HCT116 (cell line): ENCODE results near the gene NFS1.

Experiments used
- CEBPB ChIP-seq: IDR thresholded peaks from 2 replicates; pipeline ENCODE4 v1.6.1; 2012; ENCODE audit warnings: low read depth
- EGR1 ChIP-seq: IDR thresholded peaks from 2 replicates; pipeline ENCODE4 v1.6.1; 2012; ENCODE audit warnings: low read depth
- EZH2 ChIP-seq: fragments of 200-600 bp; sonication (generic); IDR thresholded peaks from 2 replicates; pipeline ENCODE4 v1.6.1; 2017; ENCODE audit warnings: antibody characterized with exemption, mixed run types
- EZH2phosphoT487 ChIP-seq: fragments of 200-600 bp; IDR thresholded peaks from 2 replicates; pipeline ENCODE4 v1.6.1; 2018; ENCODE audit warnings: antibody characterized with exemption, borderline replicate concordance
- FOSL1 ChIP-seq: IDR thresholded peaks from 2 replicates; pipeline ENCODE4 v1.6.1; 2012; ENCODE audit warnings: low read depth
- MAX ChIP-seq: IDR thresholded peaks from 2 replicates; pipeline ENCODE4 v1.6.1; 2012
- POLR2AphosphoS5 ChIP-seq: IDR thresholded peaks from 2 replicates; pipeline ENCODE4 v1.6.1; 2011; ENCODE audit warnings: mild to moderate bottlenecking, low read depth, low read length, moderate library complexity
- TCF7L2 ChIP-seq: IDR thresholded peaks from 2 replicates; pipeline ENCODE4 v1.7.0; 2011; ENCODE audit warnings: borderline replicate concordance, inconsistent platforms; ENCODE audit not compliant: insufficient read depth, insufficient read length; ENCODE audit errors: extremely low read depth
- ZFX ChIP-seq: fragments of 450-650 bp; IDR thresholded peaks from 2 replicates; pipeline ENCODE4 v1.6.1; 2017
- TF ChIP-seq, protein P1 (sequence below), 3 experiments: fragments of 200-600 bp in 1 of 3; sonication (generic) in 1 of 3; IDR thresholded peaks in 2 of 3; conservative IDR thresholded peaks in 1 of 3; 2 replicates each; pipeline ENCODE4 v1.5.1; 2012 to 2017; ENCODE audit warnings: low read depth in 2 of 3, low read length in 2 of 3, antibody characterized with exemption in 1 of 3, borderline replicate concordance in 1 of 3, control low read depth in 1 of 3, mild to moderate bottlenecking in 1 of 3, mixed read lengths in 1 of 3, mixed run types in 1 of 3, moderate library complexity in 1 of 3; ENCODE audit not compliant: insufficient read depth in 1 of 3
- TF ChIP-seq, protein P2 (sequence below): IDR thresholded peaks from 2 replicates; pipeline ENCODE4 v1.6.1; 2012; ENCODE audit warnings: low read depth

GRCh38 chr20:35640724-35641123 lies 58.4 kb downstream of the NFS1 start:
- TF ChIP-seq, protein P1, sequence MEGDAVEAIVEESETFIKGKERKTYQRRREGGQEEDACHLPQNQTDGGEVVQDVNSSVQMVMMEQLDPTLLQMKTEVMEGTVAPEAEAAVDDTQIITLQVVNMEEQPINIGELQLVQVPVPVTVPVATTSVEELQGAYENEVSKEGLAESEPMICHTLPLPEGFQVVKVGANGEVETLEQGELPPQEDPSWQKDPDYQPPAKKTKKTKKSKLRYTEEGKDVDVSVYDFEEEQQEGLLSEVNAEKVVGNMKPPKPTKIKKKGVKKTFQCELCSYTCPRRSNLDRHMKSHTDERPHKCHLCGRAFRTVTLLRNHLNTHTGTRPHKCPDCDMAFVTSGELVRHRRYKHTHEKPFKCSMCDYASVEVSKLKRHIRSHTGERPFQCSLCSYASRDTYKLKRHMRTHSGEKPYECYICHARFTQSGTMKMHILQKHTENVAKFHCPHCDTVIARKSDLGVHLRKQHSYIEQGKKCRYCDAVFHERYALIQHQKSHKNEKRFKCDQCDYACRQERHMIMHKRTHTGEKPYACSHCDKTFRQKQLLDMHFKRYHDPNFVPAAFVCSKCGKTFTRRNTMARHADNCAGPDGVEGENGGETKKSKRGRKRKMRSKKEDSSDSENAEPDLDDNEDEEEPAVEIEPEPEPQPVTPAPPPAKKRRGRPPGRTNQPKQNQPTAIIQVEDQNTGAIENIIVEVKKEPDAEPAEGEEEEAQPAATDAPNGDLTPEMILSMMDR (IDR thresholded peaks at IDR 0.05 in 2 of 3, conservative IDR thresholded peaks at IDR 0.05 in 1 of 3; ENCODE audit: borderline replicate concordance in 1 of 3, insufficient read depth in 1 of 3, low read depth in 2 of 3, low read length in 2 of 3) = no peak
- no peak for TF ChIP-seq POLR2AphosphoS5
- TF ChIP-seq EGR1 = no peak
- no peak for TF ChIP-seq EZH2
- no peak for TF ChIP-seq MAX
- TF ChIP-seq, protein P2, sequence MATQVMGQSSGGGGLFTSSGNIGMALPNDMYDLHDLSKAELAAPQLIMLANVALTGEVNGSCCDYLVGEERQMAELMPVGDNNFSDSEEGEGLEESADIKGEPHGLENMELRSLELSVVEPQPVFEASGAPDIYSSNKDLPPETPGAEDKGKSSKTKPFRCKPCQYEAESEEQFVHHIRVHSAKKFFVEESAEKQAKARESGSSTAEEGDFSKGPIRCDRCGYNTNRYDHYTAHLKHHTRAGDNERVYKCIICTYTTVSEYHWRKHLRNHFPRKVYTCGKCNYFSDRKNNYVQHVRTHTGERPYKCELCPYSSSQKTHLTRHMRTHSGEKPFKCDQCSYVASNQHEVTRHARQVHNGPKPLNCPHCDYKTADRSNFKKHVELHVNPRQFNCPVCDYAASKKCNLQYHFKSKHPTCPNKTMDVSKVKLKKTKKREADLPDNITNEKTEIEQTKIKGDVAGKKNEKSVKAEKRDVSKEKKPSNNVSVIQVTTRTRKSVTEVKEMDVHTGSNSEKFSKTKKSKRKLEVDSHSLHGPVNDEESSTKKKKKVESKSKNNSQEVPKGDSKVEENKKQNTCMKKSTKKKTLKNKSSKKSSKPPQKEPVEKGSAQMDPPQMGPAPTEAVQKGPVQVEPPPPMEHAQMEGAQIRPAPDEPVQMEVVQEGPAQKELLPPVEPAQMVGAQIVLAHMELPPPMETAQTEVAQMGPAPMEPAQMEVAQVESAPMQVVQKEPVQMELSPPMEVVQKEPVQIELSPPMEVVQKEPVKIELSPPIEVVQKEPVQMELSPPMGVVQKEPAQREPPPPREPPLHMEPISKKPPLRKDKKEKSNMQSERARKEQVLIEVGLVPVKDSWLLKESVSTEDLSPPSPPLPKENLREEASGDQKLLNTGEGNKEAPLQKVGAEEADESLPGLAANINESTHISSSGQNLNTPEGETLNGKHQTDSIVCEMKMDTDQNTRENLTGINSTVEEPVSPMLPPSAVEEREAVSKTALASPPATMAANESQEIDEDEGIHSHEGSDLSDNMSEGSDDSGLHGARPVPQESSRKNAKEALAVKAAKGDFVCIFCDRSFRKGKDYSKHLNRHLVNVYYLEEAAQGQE = no peak
- no peak for TF ChIP-seq TCF7L2
- TF ChIP-seq CEBPB = no peak
- no peak for TF ChIP-seq EZH2phosphoT487
- no peak for TF ChIP-seq ZFX
- no peak for TF ChIP-seq FOSL1
